Measurements from ENCODE around the gene ZNF668.

- TF ChIP-seq KDM5A (IDR thresholded peaks at IDR 0.05) (no peak), CEBPB (IDR thresholded peaks at IDR 0.05) (no peak), RFX5 (IDR thresholded peaks at IDR 0.05) (no peak), POLR2A (IDR thresholded peaks at IDR 0.05; ENCODE audit: low read length) (no peak), REST (IDR thresholded peaks at IDR 0.05) (no peak)
Observed at GRCh38 chr16:31042866-31043265, 31.2 kb downstream of the ZNF668 start.
